Mesodermal cell (in vitro differentiated cells): Measurements from ENCODE around the gene PDE10A.

ENCODE experiments used
- H3K27ac ChIP-seq: 2 replicates; pipeline ENCODE4 v1.7.0; 2013; ENCODE audit warnings: mild to moderate bottlenecking, low read depth, low read length, moderate library complexity; ENCODE audit not compliant: severe bottlenecking
- H3K36me3 ChIP-seq: 2 replicates; pipeline ENCODE4 v1.7.1; 2013; ENCODE audit warnings: mild to moderate bottlenecking, low read length, moderate library complexity; ENCODE audit not compliant: control insufficient read depth, insufficient read depth
- H3K4me1 ChIP-seq: one replicate; pipeline ENCODE4 v1.7.1; 2013; ENCODE audit warnings: mild to moderate bottlenecking, low read length; ENCODE audit not compliant: insufficient read depth, control insufficient read depth, poor library complexity, severe bottlenecking
- H3K4me3 ChIP-seq: 2 replicates; pipeline ENCODE4 v1.7.0; 2013; ENCODE audit warnings: low read length, control low read depth, mild to moderate bottlenecking; ENCODE audit not compliant: insufficient read depth, poor library complexity, severe bottlenecking; ENCODE audit errors: extremely low read depth
- H3K9me3 ChIP-seq: 2 replicates; pipeline ENCODE4 v1.7.1; 2013; ENCODE audit warnings: mild to moderate bottlenecking, low read length, moderate library complexity; ENCODE audit not compliant: control insufficient read depth
- WGBS, 2 experiments: methylation state at CpG; one replicate each; pipeline ENCODE4 v1.1.5; 2013; ENCODE audit warnings: missing lambda C conversion rate in 2 of 2; ENCODE audit not compliant: insufficient coverage in 2 of 2; 5-methylcytosine and 5-hydroxymethylcytosine counted together

The PDE10A gene

GRCh38 chr6:165695722-165696515, 32.9 kb upstream of the PDE10A start:
- no peak overlapping the region for H3K27ac ChIP-seq
- H3K9me3 ChIP-seq, result no peaks in the 10 kb centered on the region
- H3K4me1 ChIP-seq, result no peaks in the 10 kb centered on the region
- no peak overlapping the region for H3K4me3 ChIP-seq
- WGBS, 2 experiments, result 89 to 90% methylated on average over 7 of the region's 8 CpGs
- H3K36me3 ChIP-seq, result no peaks in the 10 kb centered on the region

- Histone ChIP-seq H3K27ac (no peak overlapping the region), H3K4me1 (no peaks in the 10 kb centered on the region), H3K36me3 (no peaks in the 10 kb centered on the region), H3K4me3 (no peak overlapping the region), H3K9me3 (no peaks in the 10 kb centered on the region)
- WGBS, 2 experiments, result 79 to 82% methylated on average over 5 to 12 of the region's 12 CpGs
Measured at GRCh38 chr6:165694296-165694695, 31.3 kb upstream of the PDE10A start.

- no peaks in the 10 kb centered on the region for H3K4me1 ChIP-seq
- no peak overlapping the region for H3K4me3 ChIP-seq
- H3K9me3 ChIP-seq, result no peaks in the 10 kb centered on the region
- no peaks in the 10 kb centered on the region for H3K36me3 ChIP-seq
- H3K27ac ChIP-seq, result no peak overlapping the region
- WGBS, 2 experiments, result 82 to 94% methylated on average over 4 to 5 of the region's 11 CpGs
Measured at GRCh38 chr6:165692106-165692653, 29.1 kb upstream of the PDE10A start.

- WGBS, 2 experiments, result 85 to 91% methylated on average over 4 to 5 of the region's 7 CpGs
- H3K4me1 ChIP-seq, result no peaks in the 10 kb centered on the region
- no peak overlapping the region for H3K27ac ChIP-seq
- no peaks in the 10 kb centered on the region for H3K9me3 ChIP-seq
- H3K4me3 ChIP-seq, result no peak overlapping the region
- H3K36me3 ChIP-seq, result no peaks in the 10 kb centered on the region
Measured at GRCh38 chr6:165689699-165690098, 26.7 kb upstream of the PDE10A start.

- no peak overlapping the region for H3K4me3 ChIP-seq
- H3K4me1 ChIP-seq, result no peaks in the 10 kb centered on the region
- 90 to 92% methylated on average over 20 to 22 of the region's 27 CpGs for WGBS, 2 experiments
- H3K9me3 ChIP-seq, result no peaks in the 10 kb centered on the region
- no peaks in the 10 kb centered on the region for H3K36me3 ChIP-seq
- no peak overlapping the region for H3K27ac ChIP-seq
Measured at GRCh38 chr6:165686596-165687365, 23.7 kb upstream of the PDE10A start.

- 80% methylated on average over 1 of the region's 1 CpG; no CpG with 5 or more reads in 1 of the 2 experiments for WGBS, 2 experiments
- Histone ChIP-seq H3K4me1 (no peaks in the 10 kb centered on the region), H3K9me3 (no peaks in the 10 kb centered on the region), H3K4me3 (no peak overlapping the region), H3K36me3 (no peaks in the 10 kb centered on the region), H3K27ac (no peak overlapping the region)
Measured at GRCh38 chr6:165685302-165685701, 22.3 kb upstream of the PDE10A start.

GRCh38 chr6:165684333-165684732, 21.3 kb upstream of the PDE10A start:
- 85 to 90% methylated on average over 6 of the region's 10 CpGs for WGBS, 2 experiments
- Histone ChIP-seq H3K4me1 (no peaks in the 10 kb centered on the region), H3K4me3 (no peak overlapping the region), H3K27ac (no peak overlapping the region), H3K36me3 (no peaks in the 10 kb centered on the region), H3K9me3 (no peaks in the 10 kb centered on the region)

- Histone ChIP-seq H3K36me3 (no peaks in the 10 kb centered on the region), H3K4me1 (no peaks in the 10 kb centered on the region), H3K9me3 (no peaks in the 10 kb centered on the region), H3K4me3 (no peak overlapping the region), H3K27ac (no peak overlapping the region)
- 89 to 100% methylated on average over 2 to 3 of the region's 5 CpGs for whole genome bisulfite sequencing, 2 experiments
Measured at GRCh38 chr6:165680975-165681374, 17.9 kb upstream of the PDE10A start.

- H3K36me3 ChIP-seq, result no peaks in the 10 kb centered on the region
- no peak overlapping the region for H3K4me3 ChIP-seq
- H3K27ac ChIP-seq, result no peak overlapping the region
- 41 to 44% methylated on average over 9 to 10 of the region's 10 CpGs for WGBS, 2 experiments
- no peaks in the 10 kb centered on the region for H3K9me3 ChIP-seq
- H3K4me1 ChIP-seq, result no peaks in the 10 kb centered on the region
Measured at GRCh38 chr6:165679326-165679725, 16.3 kb upstream of the PDE10A start.

GRCh38 chr6:165678904-165679303, 15.9 kb upstream of the PDE10A start:
- 70 to 93% methylated on average over 1 to 3 of the region's 4 CpGs for WGBS, 2 experiments
- H3K27ac ChIP-seq, result no peak overlapping the region

More at GRCh38 chr6:165678904-165679303, 15.9 kb upstream of the PDE10A start:
- Histone ChIP-seq H3K36me3 (no peaks in the 10 kb centered on the region), H3K4me1 (no peaks in the 10 kb centered on the region), H3K4me3 (no peak overlapping the region), H3K9me3 (no peaks in the 10 kb centered on the region)
